ENCODE results near the gene SPIRE2.

SPIRE2 gene

GRCh38 chr16:89917773-89918452 lies 89.6 kb downstream of the SPIRE2 start:
- peaks cover 26% of the 10 kb centered on the region for H3K4me1 ChIP-seq (ENCODE audit: low read length)
- H3K36me3 ChIP-seq (replicated peaks; ENCODE audit: low read depth, low read length), result peaks cover 10% of the 10 kb centered on the region
- H4K20me1 ChIP-seq (ENCODE audit: insufficient read depth, low read length), result no peaks in the 10 kb centered on the region
- 0 out of 2 replicates have a peak overlapping the region, but pooled peaks have one; percentile 13 for H3K27ac ChIP-seq (ENCODE audit: low read length)
- TF ChIP-seq CTCF (IDR thresholded peaks at IDR 0.05; ENCODE audit: low read depth, low read length) (no peak), EZH2phosphoT487 (IDR thresholded peaks at IDR 0.05; ENCODE audit: low read depth) (no peak)
- H3K9ac ChIP-seq (ENCODE audit: low read length), result peak overlapping the region; percentile 36
- H3K9me3 ChIP-seq (ENCODE audit: insufficient read depth, low read length), result no peaks in the 10 kb centered on the region
- H2AFZ ChIP-seq (ENCODE audit: low read depth, low read length), result peak overlapping the region; percentile 30; the same call in 1 of the 2 replicates
- peaks cover 13% of the 10 kb centered on the region for H3K27me3 ChIP-seq (ENCODE audit: low read depth, low read length)
- no peaks in the 10 kb centered on the region for H3K79me2 ChIP-seq (ENCODE audit: low read length)
- H3K4me2 ChIP-seq (ENCODE audit: low read length), result peak overlapping the region; percentile 86
- peak overlapping the region; percentile 70 for H3K4me3 ChIP-seq (ENCODE audit: low read length)

- Histone ChIP-seq H3K79me2 (ENCODE audit: low read length) (no peaks in the 10 kb centered on the region), H3K4me1 (ENCODE audit: low read length) (peaks cover 29% of the 10 kb centered on the region), H3K27me3 (ENCODE audit: low read depth, low read length) (peaks cover 13% of the 10 kb centered on the region), H3K9me3 (ENCODE audit: insufficient read depth, low read length) (no peaks in the 10 kb centered on the region), H3K4me3 (ENCODE audit: low read length) (peak within 1 kb of the TSS; percentile 70), H3K27ac (ENCODE audit: low read length) (0 out of 2 replicates have a peak within 1 kb of the TSS, but pooled peaks have one; percentile 13), H3K36me3 (replicated peaks; ENCODE audit: low read depth, low read length) (peaks cover 2% of the 10 kb centered on the region), H2AFZ (ENCODE audit: low read depth, low read length) (peak within 1 kb of the TSS; percentile 30; the same call in 1 of the 2 replicates), H4K20me1 (ENCODE audit: insufficient read depth, low read length) (no peaks in the 10 kb centered on the region), H3K4me2 (ENCODE audit: low read length) (peak within 1 kb of the TSS; percentile 86), H3K9ac (ENCODE audit: low read length) (peak within 1 kb of the TSS; percentile 36)
- TF ChIP-seq CTCF (IDR thresholded peaks at IDR 0.05; ENCODE audit: low read depth, low read length), result peak; percentile 35; the same call in 1 of the 2 replicates
- no peak for TF ChIP-seq EZH2phosphoT487 (IDR thresholded peaks at IDR 0.05; ENCODE audit: low read depth)
Measured at GRCh38 chr16:89918453-89919347, 90.4 kb downstream of the SPIRE2 start, which contains the start of gene MC1R. Gene MC1R, plus strand, starts transcription at chr16:89918862. Its CDS starts 397 bp downstream, at chr16:89919259.

GRCh38 chr16:89919535-89920406 lies 91.5 kb downstream of the SPIRE2 start:
- Histone ChIP-seq H3K9ac (ENCODE audit: low read length) (no peak overlapping the region), H3K4me3 (ENCODE audit: low read length) (no peak overlapping the region), H3K27ac (ENCODE audit: low read length) (no peak overlapping the region), H3K27me3 (ENCODE audit: low read depth, low read length) (peaks cover 13% of the 10 kb centered on the region), H3K4me2 (ENCODE audit: low read length) (no peak overlapping the region), H3K36me3 (replicated peaks; ENCODE audit: low read depth, low read length) (no peaks in the 10 kb centered on the region), H4K20me1 (ENCODE audit: insufficient read depth, low read length) (no peaks in the 10 kb centered on the region), H3K4me1 (ENCODE audit: low read length) (peaks cover 38% of the 10 kb centered on the region), H3K9me3 (ENCODE audit: insufficient read depth, low read length) (no peaks in the 10 kb centered on the region), H2AFZ (ENCODE audit: low read depth, low read length) (no peak overlapping the region), H3K79me2 (ENCODE audit: low read length) (no peaks in the 10 kb centered on the region)
- no peak for TF ChIP-seq EZH2phosphoT487 (IDR thresholded peaks at IDR 0.05; ENCODE audit: low read depth)
- TF ChIP-seq CTCF (IDR thresholded peaks at IDR 0.05; ENCODE audit: low read depth, low read length), result no peak

Measured in OCI-LY3 (cell line).